WI38 (cell line): ENCODE measurements around the gene RPS6KA4.

Source experiments
- H3K4me3 ChIP-seq: 2 replicates; pipeline ENCODE4 v1.5.1; 2011; ENCODE audit warnings: low read depth, mild to moderate bottlenecking, control low read depth, low read length
- TF ChIP-seq, protein P1 (sequence below): IDR thresholded peaks from 2 replicates; pipeline ENCODE4 v1.5.1; 2012; ENCODE audit warnings: low read depth, mild to moderate bottlenecking, control low read depth, low read length

RPS6KA4 gene

DNA sequence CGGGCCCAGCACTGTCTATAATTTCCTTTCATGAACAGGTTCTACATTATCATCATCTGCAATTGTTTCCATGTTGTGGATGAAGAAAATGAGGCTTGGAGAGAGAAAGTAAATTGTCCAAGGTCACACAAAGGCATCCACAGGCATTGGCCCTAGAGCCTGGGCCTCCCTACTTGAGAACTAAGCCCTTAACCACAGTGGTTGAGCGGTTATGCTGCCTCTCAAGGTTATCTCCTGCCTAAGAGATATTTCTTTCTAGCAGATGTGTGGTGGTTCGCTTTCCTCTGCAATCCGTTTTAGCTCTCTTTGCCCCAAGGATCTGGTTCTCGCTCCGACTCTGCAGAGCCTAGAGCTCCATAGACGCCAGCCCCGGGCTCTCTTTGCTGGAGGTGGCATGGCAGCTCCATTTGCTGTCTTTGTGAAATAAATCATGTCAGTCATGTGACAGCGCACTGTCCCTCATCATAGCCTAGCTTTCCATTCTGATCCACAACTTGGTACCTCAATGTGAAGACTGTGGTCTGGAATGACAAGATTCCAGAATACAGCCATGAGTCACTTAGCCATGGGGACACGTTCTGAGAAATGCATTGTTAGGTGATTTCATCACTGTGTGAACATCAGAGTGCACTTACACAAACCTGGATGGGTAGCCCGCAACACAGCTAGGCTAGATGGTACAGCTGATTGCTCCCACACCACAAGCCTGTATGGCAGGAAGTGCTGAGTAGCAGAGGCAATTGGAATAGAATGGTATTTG lies 27.2 kb downstream of the RPS6KA4 start:
- H3K4me3 ChIP-seq, result no peak overlapping the region
- TF ChIP-seq, protein P1, sequence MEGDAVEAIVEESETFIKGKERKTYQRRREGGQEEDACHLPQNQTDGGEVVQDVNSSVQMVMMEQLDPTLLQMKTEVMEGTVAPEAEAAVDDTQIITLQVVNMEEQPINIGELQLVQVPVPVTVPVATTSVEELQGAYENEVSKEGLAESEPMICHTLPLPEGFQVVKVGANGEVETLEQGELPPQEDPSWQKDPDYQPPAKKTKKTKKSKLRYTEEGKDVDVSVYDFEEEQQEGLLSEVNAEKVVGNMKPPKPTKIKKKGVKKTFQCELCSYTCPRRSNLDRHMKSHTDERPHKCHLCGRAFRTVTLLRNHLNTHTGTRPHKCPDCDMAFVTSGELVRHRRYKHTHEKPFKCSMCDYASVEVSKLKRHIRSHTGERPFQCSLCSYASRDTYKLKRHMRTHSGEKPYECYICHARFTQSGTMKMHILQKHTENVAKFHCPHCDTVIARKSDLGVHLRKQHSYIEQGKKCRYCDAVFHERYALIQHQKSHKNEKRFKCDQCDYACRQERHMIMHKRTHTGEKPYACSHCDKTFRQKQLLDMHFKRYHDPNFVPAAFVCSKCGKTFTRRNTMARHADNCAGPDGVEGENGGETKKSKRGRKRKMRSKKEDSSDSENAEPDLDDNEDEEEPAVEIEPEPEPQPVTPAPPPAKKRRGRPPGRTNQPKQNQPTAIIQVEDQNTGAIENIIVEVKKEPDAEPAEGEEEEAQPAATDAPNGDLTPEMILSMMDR, result no peak

- TF ChIP-seq, protein P1, result no peak
These were observed 29.0 kb downstream of the RPS6KA4 start for GRCh38 chr11:64387916-64388315.

GRCh38 chr11:64388894-64389293 lies 29.9 kb downstream of the RPS6KA4 start:
- H3K4me3 ChIP-seq, result no peak overlapping the region
- TF ChIP-seq, protein P1, result no peak

More at GRCh38 chr11:64387916-64388315, 29.0 kb downstream of the RPS6KA4 start:
- H3K4me3 ChIP-seq, result no peak overlapping the region

- TF ChIP-seq, protein P1, result no peak
- no peak overlapping the region for H3K4me3 ChIP-seq
These were observed 30.9 kb downstream of the RPS6KA4 start for GRCh38 chr11:64389851-64390250.

GRCh38 chr11:64390558-64390957 lies 31.6 kb downstream of the RPS6KA4 start:
- H3K4me3 ChIP-seq, result no peak overlapping the region
- TF ChIP-seq, protein P1, result no peak

DNA sequence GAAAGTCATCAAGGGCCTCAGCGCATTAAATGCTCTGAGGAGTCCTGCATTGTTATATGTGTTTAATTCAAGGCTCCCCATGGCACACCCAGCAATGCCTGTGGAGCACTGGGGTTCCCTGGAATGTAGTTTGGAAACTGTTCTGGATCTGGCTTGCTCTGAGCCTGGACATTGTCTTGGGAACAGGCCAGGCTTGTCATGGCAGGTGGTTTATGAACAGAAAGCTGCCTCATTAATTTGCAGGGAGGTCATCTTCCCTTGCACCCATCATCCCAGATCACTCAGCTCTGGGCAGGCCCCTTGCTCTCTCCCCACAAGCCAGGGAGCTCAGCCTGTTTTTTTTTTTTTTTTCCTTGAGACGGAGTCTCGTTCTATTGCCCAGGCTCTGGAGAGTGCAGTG lies 32.9 kb downstream of the RPS6KA4 start:
- TF ChIP-seq, protein P1, result no peak
- H3K4me3 ChIP-seq, result no peak overlapping the region

GRCh38 chr11:64395545-64396078 lies 36.6 kb downstream of the RPS6KA4 start:
- no peak overlapping the region for H3K4me3 ChIP-seq
- TF ChIP-seq, protein P1, result no peak
